UCSD-AML1 (cell line): ENCODE data around the gene SPOCK2.

Source experiments
- DNase-seq: peaks from one replicate; lab custom pipeline; 2025; ENCODE audit not compliant: unreplicated experiment; lab: John Stamatoyannopoulos, UW

The SPOCK2 gene

GRCh38 chr10:72090326-72090725, 2.0 kb upstream of the SPOCK2 start:
- DNase-seq: no peak

GRCh38 chr10:72089618-72090017, 1.3 kb upstream of the SPOCK2 start:
- no peak for DNase-seq

GRCh38 chr10:72088889-72089575, 681 bp upstream of the SPOCK2 start:
- no peak for DNase-seq

GRCh38 chr10:72087392-72087968, 871 bp downstream of the SPOCK2 start:
- DNase-seq: no peak

GRCh38 chr10:72086466-72087391, 1.6 kb downstream of the SPOCK2 start:
- no peak for DNase-seq

- no peak for DNase-seq
Measured at GRCh38 chr10:72085864-72086465, 2.4 kb downstream of the SPOCK2 start.

- no peak for DNase-seq
Measured at GRCh38 chr10:72085166-72085565, 3.2 kb downstream of the SPOCK2 start.

GRCh38 chr10:72083790-72084459, 4.4 kb downstream of the SPOCK2 start:
- no peak for DNase-seq

GRCh38 chr10:72082856-72083789, 5.2 kb downstream of the SPOCK2 start:
- DNase-seq: no peak

GRCh38 chr10:72081772-72082590, 6.4 kb downstream of the SPOCK2 start:
- DNase-seq: no peak

GRCh38 chr10:72081210-72081609, 7.1 kb downstream of the SPOCK2 start:
- no peak for DNase-seq

GRCh38 chr10:72080042-72080975, 8.0 kb downstream of the SPOCK2 start:
- no peak for DNase-seq

- no peak for DNase-seq
Measured at GRCh38 chr10:72079356-72079755, 9.0 kb downstream of the SPOCK2 start.

GRCh38 chr10:72077275-72077990, 10.9 kb downstream of the SPOCK2 start:
- no peak for DNase-seq

GRCh38 chr10:72076756-72077155, 11.6 kb downstream of the SPOCK2 start:
- DNase-seq: no peak

- no peak for DNase-seq
Measured at GRCh38 chr10:72075376-72076115, 12.8 kb downstream of the SPOCK2 start.
